Lower leg skin (tissue), 4 donors: ENCODE data around the gene NEDD4L. TPM values are rescaled to one million over a fixed set of nuclear protein-coding genes. Genes with fewer than 3 reads are reported as not detected.

Source experiments
- DNase-seq, 2 donors: peaks; one replicate each; pipeline ENCODE4 v3.0.0-alpha.2; 2019; ENCODE audit warnings: low spot score in 2 of 2
- H3K4me3 ChIP-seq: fragments of 200-600 bp; sonication (generic); 2 replicates; pipeline ENCODE4 v1.5.1; 2017; ENCODE audit warnings: mild to moderate bottlenecking, low read depth; ENCODE audit not compliant: poor library complexity, severe bottlenecking
- CTCF ChIP-seq, 3 donors: fragments of 450-650 bp; IDR thresholded peaks; one replicate each; pipeline ENCODE4 v1.5.1; 2016; ENCODE audit warnings: antibody characterized with exemption in 3 of 3, mild to moderate bottlenecking in 3 of 3, moderate library complexity in 2 of 3
- POLR2A ChIP-seq, 2 donors: fragments of 450-650 bp; IDR thresholded peaks; one replicate each; pipeline ENCODE4 v1.6.1; 2016 to 2017; ENCODE audit warnings: antibody characterized with exemption in 2 of 2, mild to moderate bottlenecking in 1 of 2, moderate library complexity in 1 of 2
- WGBS, 2 donors: methylation state at CpG; one replicate each; pipeline ENCODE4 v1.1.5; 2018; 5-methylcytosine and 5-hydroxymethylcytosine counted together
- intact Hi-C: fragments of 100-400 bp; cut with DNase I; formaldehyde crosslinking; loops from one replicate; pipeline ENCODE4 v1.15.0; 2023; ENCODE audit warnings: low total_unique reads
- total RNA-seq, 4 donors: library from RNA; depleted of rRNA; stranded (reverse); fragments of >200 nt; gene quantifications; one replicate each; pipeline ENCODE4 v1.1.0, GENCODE V29; 2016

The NEDD4L gene
- total RNA-seq, 4 donors from 2014 or later, result 22.9 to 127 (median 35.0) TPM

- 68 to 69% methylated on average over 3 of the region's 3 CpGs for WGBS, 2 donors
- intact Hi-C loops, result no loop called here
- no peak for TF ChIP-seq POLR2A (IDR thresholded peaks at IDR 0.05)
- TF ChIP-seq CTCF (IDR thresholded peaks at IDR 0.05), result no peak
- no peak overlapping the region for H3K4me3 ChIP-seq
- no peak for DNase-seq
Measured at GRCh38 chr18:58216071-58216481, 172.1 kb downstream of the NEDD4L start.

- DNase-seq, result no peak
- intact Hi-C loops, result no loop called here
- H3K4me3 ChIP-seq, result no peak overlapping the region
- TF ChIP-seq CTCF (IDR thresholded peaks at IDR 0.05), result no peak
- TF ChIP-seq POLR2A (IDR thresholded peaks at IDR 0.05), result no peak
- WGBS, 2 donors, result 82 to 87% methylated on average over 3 of the region's 3 CpGs
Measured at GRCh38 chr18:58217052-58217451, 173.0 kb downstream of the NEDD4L start.

- no peak overlapping the region for H3K4me3 ChIP-seq
- 55 to 57% methylated on average over 1 of the region's 1 CpG for WGBS, 2 donors
- no peak for TF ChIP-seq CTCF (IDR thresholded peaks at IDR 0.05)
- no peak for TF ChIP-seq POLR2A (IDR thresholded peaks at IDR 0.05)
- DNase-seq, result no peak
- intact Hi-C loops, result no loop called here
Measured at GRCh38 chr18:58218117-58218516, 174.1 kb downstream of the NEDD4L start.

GRCh38 chr18:58221060-58221725, 177.2 kb downstream of the NEDD4L start:
- 65 to 70% methylated on average over 12 of the region's 12 CpGs for WGBS, 2 donors
- intact Hi-C loops, result no loop called here
- H3K4me3 ChIP-seq, result no peak overlapping the region
- TF ChIP-seq CTCF (IDR thresholded peaks at IDR 0.05), result no peak
- DNase-seq, result peak in 1 of 2 donors; percentile 71

- intact Hi-C loops, result no loop called here
- no peak overlapping the region for H3K4me3 ChIP-seq
- DNase-seq, result no peak
- WGBS, 2 donors, result 32 to 47% methylated on average over 3 of the region's 3 CpGs
- TF ChIP-seq CTCF (IDR thresholded peaks at IDR 0.05), result no peak
- no peak for TF ChIP-seq POLR2A (IDR thresholded peaks at IDR 0.05)
Measured at GRCh38 chr18:58222432-58223125, 178.6 kb downstream of the NEDD4L start.
